ENCODE data around the gene TNIP3.

TNIP3 gene

DNA sequence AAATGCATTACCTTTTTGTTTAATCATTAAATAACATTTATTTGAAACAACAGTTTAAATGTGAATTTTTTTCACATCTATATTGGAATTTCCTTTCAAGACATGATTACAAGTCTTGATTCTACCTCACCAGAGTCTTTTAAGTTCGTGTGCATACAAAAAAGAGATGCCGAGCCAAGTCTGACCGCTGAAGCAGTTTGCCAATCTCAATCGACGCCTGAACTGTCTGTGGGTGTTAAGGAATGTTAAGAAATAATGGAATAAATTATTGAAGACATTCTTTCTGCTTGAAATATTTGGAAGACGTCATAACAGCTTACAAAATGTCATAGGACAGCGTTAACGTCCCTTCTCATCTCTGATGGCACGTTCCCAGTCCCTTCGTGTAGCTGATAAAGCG is 27.9 kb upstream of the TNIP3 start:
- Histone ChIP-seq H3K27ac (ENCODE audit: low read depth, low read length) (no peak overlapping the region), H3K4me3 (ENCODE audit: low read depth in 1 of 5, low read length in 5 of 5) (no peak overlapping the region), H3K9me3 (ENCODE audit: control insufficient read depth in 5 of 5, low read length in 5 of 5) (no peaks in the 10 kb centered on the region), H3K4me1 (ENCODE audit: control insufficient read depth in 5 of 5, insufficient read depth in 5 of 5, low read length in 5 of 5) (peaks cover 0 to 4% (median 0%) of the 10 kb centered on the region in 5 donors), H3K9ac (ENCODE audit: low read length in 5 of 5) (no peak overlapping the region), H3K36me3 (ENCODE audit: control insufficient read depth in 5 of 5, insufficient read depth in 5 of 5, low read length in 5 of 5) (no peaks in the 10 kb centered on the region), H3K27me3 (ENCODE audit: control insufficient read depth in 5 of 5, insufficient read depth in 4 of 5, low read length in 5 of 5) (no peaks in the 10 kb centered on the region)

- Histone ChIP-seq H3K4me3 (ENCODE audit: low read depth in 1 of 5, low read length in 5 of 5) (no peak overlapping the region), H3K4me1 (ENCODE audit: control insufficient read depth in 5 of 5, insufficient read depth in 5 of 5, low read length in 5 of 5) (peaks cover 0 to 4% (median 0%) of the 10 kb centered on the region in 5 donors), H3K9ac (ENCODE audit: low read length in 5 of 5) (no peak overlapping the region), H3K27ac (ENCODE audit: low read depth, low read length) (no peak overlapping the region), H3K36me3 (ENCODE audit: control insufficient read depth in 5 of 5, insufficient read depth in 5 of 5, low read length in 5 of 5) (no peaks in the 10 kb centered on the region), H3K27me3 (ENCODE audit: control insufficient read depth in 5 of 5, insufficient read depth in 4 of 5, low read length in 5 of 5) (no peaks in the 10 kb centered on the region), H3K9me3 (ENCODE audit: control insufficient read depth in 5 of 5, low read length in 5 of 5) (no peaks in the 10 kb centered on the region)
Observed at GRCh38 chr4:121191361-121191760, 27.2 kb upstream of the TNIP3 start.

GRCh38 chr4:121190389-121190788 is 26.3 kb upstream of the TNIP3 start:
- Histone ChIP-seq H3K36me3 (ENCODE audit: control insufficient read depth in 5 of 5, insufficient read depth in 5 of 5, low read length in 5 of 5) (no peaks in the 10 kb centered on the region), H3K4me1 (ENCODE audit: control insufficient read depth in 5 of 5, insufficient read depth in 5 of 5, low read length in 5 of 5) (peaks cover 0 to 4% (median 0%) of the 10 kb centered on the region in 5 donors), H3K27ac (ENCODE audit: low read depth, low read length) (no peak overlapping the region), H3K27me3 (ENCODE audit: control insufficient read depth in 5 of 5, insufficient read depth in 4 of 5, low read length in 5 of 5) (no peaks in the 10 kb centered on the region), H3K9me3 (ENCODE audit: control insufficient read depth in 5 of 5, low read length in 5 of 5) (no peaks in the 10 kb centered on the region), H3K9ac (ENCODE audit: low read length in 5 of 5) (no peak overlapping the region), H3K4me3 (ENCODE audit: low read depth in 1 of 5, low read length in 5 of 5) (no peak overlapping the region)

DNA sequence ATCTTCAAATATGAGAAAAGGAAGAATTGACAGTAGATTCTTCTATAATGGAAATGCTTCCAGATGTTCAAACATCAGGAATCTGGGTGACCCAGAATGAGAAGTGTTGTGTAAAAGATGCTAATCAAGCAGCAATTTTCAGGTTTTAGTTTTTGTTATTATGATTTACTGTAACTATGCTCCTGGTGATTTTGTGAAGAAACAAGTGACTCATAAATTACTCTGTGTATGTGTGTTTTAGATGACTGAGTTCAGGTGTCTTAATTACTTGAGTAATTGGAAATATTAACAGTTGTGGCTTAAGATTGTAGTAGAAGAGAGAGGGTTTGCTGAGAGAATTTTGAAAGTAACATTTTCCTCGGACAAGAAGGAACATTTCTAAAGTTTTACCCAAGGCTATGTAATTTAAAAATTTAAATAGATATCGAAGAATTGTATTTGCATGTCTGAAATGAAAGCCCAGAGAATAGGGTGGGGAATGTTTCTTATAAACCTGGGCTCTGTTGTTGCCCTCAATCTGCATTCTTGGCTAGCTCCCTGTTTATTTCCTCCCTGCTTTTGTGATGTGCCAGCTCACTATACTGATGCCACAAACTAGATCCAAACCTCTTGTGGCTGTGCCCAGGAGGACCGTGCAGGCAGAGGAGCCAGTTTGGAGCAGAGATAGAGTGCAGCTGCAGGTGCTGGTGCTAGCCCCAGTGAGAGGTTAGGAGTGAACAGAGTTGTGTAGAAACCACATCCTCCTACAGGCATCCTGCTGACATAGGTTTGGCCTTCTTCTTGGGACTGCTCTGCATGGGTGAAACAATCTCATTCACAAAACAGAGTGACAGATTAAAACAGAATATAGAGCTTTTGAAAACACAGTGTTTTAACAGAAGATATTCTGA is 25.4 kb upstream of the TNIP3 start:
- Histone ChIP-seq H3K36me3 (ENCODE audit: control insufficient read depth in 5 of 5, insufficient read depth in 5 of 5, low read length in 5 of 5) (no peaks in the 10 kb centered on the region), H3K9ac (ENCODE audit: low read length in 5 of 5) (no peak overlapping the region), H3K4me3 (ENCODE audit: low read depth in 1 of 5, low read length in 5 of 5) (no peak overlapping the region), H3K27me3 (ENCODE audit: control insufficient read depth in 5 of 5, insufficient read depth in 4 of 5, low read length in 5 of 5) (no peaks in the 10 kb centered on the region), H3K27ac (ENCODE audit: low read depth, low read length) (no peak overlapping the region), H3K4me1 (ENCODE audit: control insufficient read depth in 5 of 5, insufficient read depth in 5 of 5, low read length in 5 of 5) (peaks cover 0 to 4% (median 0%) of the 10 kb centered on the region in 5 donors), H3K9me3 (ENCODE audit: control insufficient read depth in 5 of 5, low read length in 5 of 5) (no peaks in the 10 kb centered on the region)

DNA sequence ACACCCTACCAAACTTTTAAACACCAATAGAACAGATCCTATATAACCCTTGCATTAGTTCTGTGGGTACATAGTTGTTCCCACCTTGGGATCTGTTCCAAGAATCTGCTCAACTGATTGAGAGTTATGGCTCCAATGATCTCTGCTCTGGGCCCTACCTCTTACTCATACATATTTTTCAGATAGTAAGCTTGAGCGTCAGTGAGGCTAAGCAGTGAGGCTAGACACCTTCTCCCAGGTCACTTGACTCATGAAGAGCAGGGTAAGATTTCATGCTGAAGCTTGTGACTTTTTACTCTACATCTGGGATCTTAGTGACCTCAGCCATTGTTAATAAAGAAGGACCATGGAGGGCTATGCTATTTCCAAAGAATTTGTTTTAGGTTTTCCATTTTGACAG is 23.1 kb upstream of the TNIP3 start:
- Histone ChIP-seq H3K36me3 (ENCODE audit: control insufficient read depth in 5 of 5, insufficient read depth in 5 of 5, low read length in 5 of 5) (no peaks in the 10 kb centered on the region), H3K9me3 (ENCODE audit: control insufficient read depth in 5 of 5, low read length in 5 of 5) (no peaks in the 10 kb centered on the region), H3K9ac (ENCODE audit: low read length in 5 of 5) (no peak overlapping the region), H3K4me3 (ENCODE audit: low read depth in 1 of 5, low read length in 5 of 5) (no peak overlapping the region), H3K4me1 (ENCODE audit: control insufficient read depth in 5 of 5, insufficient read depth in 5 of 5, low read length in 5 of 5) (peaks cover 0 to 2% (median 0%) of the 10 kb centered on the region in 5 donors), H3K27ac (ENCODE audit: low read depth, low read length) (no peak overlapping the region), H3K27me3 (ENCODE audit: control insufficient read depth in 5 of 5, insufficient read depth in 4 of 5, low read length in 5 of 5) (no peaks in the 10 kb centered on the region)

GRCh38 chr4:121185960-121186359 is 21.8 kb upstream of the TNIP3 start:
- Histone ChIP-seq H3K27ac (ENCODE audit: low read depth, low read length) (no peak overlapping the region), H3K36me3 (ENCODE audit: control insufficient read depth in 5 of 5, insufficient read depth in 5 of 5, low read length in 5 of 5) (no peaks in the 10 kb centered on the region), H3K4me1 (ENCODE audit: control insufficient read depth in 5 of 5, insufficient read depth in 5 of 5, low read length in 5 of 5) (no peaks in the 10 kb centered on the region), H3K9me3 (ENCODE audit: control insufficient read depth in 5 of 5, low read length in 5 of 5) (no peaks in the 10 kb centered on the region), H3K9ac (ENCODE audit: low read length in 5 of 5) (no peak overlapping the region), H3K4me3 (ENCODE audit: low read depth in 1 of 5, low read length in 5 of 5) (no peak overlapping the region), H3K27me3 (ENCODE audit: control insufficient read depth in 5 of 5, insufficient read depth in 4 of 5, low read length in 5 of 5) (no peaks in the 10 kb centered on the region)

DNA sequence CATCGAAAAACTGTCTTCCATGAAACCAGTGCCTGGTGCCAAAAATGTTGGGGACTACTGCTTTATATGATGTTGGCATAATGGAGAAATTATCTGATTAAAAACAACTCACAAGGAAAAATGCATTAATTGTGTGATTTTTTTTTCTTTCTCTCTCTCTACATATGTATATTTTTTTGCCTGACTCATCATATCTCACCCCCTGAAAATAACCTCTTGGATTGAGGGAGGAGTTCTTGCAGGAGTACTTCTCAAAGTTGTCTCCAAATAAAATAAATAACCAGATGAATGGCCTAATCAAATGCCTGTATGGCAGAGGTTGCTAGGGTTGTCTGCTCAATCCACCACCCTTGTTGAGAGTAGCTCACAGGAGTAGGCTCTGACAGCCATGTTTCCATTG is 19.9 kb upstream of the TNIP3 start:
- Histone ChIP-seq H3K27ac (ENCODE audit: low read depth, low read length) (no peak overlapping the region), H3K9ac (ENCODE audit: low read length in 5 of 5) (no peak overlapping the region), H3K4me3 (ENCODE audit: low read depth in 1 of 5, low read length in 5 of 5) (no peak overlapping the region), H3K4me1 (ENCODE audit: control insufficient read depth in 5 of 5, insufficient read depth in 5 of 5, low read length in 5 of 5) (no peaks in the 10 kb centered on the region), H3K36me3 (ENCODE audit: control insufficient read depth in 5 of 5, insufficient read depth in 5 of 5, low read length in 5 of 5) (no peaks in the 10 kb centered on the region), H3K27me3 (ENCODE audit: control insufficient read depth in 5 of 5, insufficient read depth in 4 of 5, low read length in 5 of 5) (no peaks in the 10 kb centered on the region), H3K9me3 (ENCODE audit: control insufficient read depth in 5 of 5, low read length in 5 of 5) (no peaks in the 10 kb centered on the region)

DNA sequence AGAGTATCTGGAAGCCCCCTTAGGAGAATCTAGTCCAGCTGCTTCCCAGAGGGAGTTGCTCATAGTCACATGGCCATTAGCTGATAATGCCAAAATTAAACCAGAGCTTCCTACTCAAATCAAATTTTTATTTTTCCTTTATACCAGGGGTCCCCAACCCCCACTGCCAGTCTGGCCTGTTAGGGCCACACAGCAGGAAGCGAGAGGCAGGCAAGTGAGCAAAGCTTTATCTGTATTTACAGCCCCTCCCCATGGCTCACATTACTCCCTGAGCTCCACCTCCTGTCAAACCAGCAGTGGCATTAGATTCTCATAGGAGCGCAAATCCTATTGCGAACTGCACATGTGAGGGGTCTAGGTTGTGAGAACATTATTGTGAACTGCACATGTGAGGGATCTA is 19.2 kb upstream of the TNIP3 start:
- Histone ChIP-seq H3K9ac (ENCODE audit: low read length in 5 of 5) (no peak overlapping the region), H3K36me3 (ENCODE audit: control insufficient read depth in 5 of 5, insufficient read depth in 5 of 5, low read length in 5 of 5) (no peaks in the 10 kb centered on the region), H3K27ac (ENCODE audit: low read depth, low read length) (no peak overlapping the region), H3K4me1 (ENCODE audit: control insufficient read depth in 5 of 5, insufficient read depth in 5 of 5, low read length in 5 of 5) (no peaks in the 10 kb centered on the region), H3K27me3 (ENCODE audit: control insufficient read depth in 5 of 5, insufficient read depth in 4 of 5, low read length in 5 of 5) (no peaks in the 10 kb centered on the region), H3K4me3 (ENCODE audit: low read depth in 1 of 5, low read length in 5 of 5) (no peak overlapping the region), H3K9me3 (ENCODE audit: control insufficient read depth in 5 of 5, low read length in 5 of 5) (no peaks in the 10 kb centered on the region)

DNA sequence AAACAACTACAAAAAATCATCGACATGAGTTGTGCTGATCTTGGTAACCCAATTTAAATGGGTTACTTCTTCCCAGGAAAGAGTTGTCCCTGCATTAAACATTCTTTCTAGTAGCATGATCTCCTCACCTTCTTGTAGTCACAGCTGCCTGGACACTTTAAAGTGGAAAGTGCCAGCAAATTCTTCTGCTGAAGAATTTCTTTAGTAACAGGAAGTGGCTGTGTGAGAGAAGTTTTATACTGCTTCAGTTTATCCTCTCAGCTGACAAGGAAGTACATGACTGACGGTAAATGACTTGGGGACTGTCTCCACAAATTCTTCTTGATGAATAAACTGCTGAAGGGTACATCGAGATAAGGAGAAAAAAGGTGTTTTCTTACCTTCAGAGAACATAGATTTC is 18.2 kb upstream of the TNIP3 start:
- H3K27ac ChIP-seq (ENCODE audit: low read depth, low read length): no peak overlapping the region
- H3K27me3 ChIP-seq (ENCODE audit: control insufficient read depth in 5 of 5, insufficient read depth in 4 of 5, low read length in 5 of 5): no peaks in the 10 kb centered on the region
- no peak overlapping the region for H3K9ac ChIP-seq (ENCODE audit: low read length in 5 of 5)
- H3K4me1 ChIP-seq (ENCODE audit: control insufficient read depth in 5 of 5, insufficient read depth in 5 of 5, low read length in 5 of 5): no peaks in the 10 kb centered on the region
- H3K9me3 ChIP-seq (ENCODE audit: control insufficient read depth in 5 of 5, low read length in 5 of 5): no peaks in the 10 kb centered on the region
- no peaks in the 10 kb centered on the region for H3K36me3 ChIP-seq (ENCODE audit: control insufficient read depth in 5 of 5, insufficient read depth in 5 of 5, low read length in 5 of 5)
- H3K4me3 ChIP-seq (ENCODE audit: low read depth in 1 of 5, low read length in 5 of 5): no peak overlapping the region

DNA sequence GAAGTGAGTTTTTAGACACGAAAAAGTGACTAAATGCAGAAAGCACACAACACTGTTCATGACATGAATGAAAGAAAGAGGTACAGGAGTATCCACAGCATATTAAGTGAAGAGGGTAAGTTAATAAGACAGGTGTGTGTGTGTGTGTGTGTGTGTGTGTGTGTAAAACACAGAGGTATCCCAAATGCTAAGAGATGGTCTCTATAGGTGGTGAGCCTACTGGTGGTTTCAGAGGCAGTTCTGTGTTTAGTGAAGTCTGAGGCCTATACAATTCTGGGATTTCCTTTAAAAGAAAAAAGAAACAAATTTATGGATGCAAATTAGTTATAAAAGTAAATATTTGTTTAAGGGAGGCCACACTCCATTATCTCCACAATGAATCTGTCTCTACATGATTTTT is 17.4 kb upstream of the TNIP3 start:
- Histone ChIP-seq H3K4me1 (ENCODE audit: control insufficient read depth in 5 of 5, insufficient read depth in 5 of 5, low read length in 5 of 5) (peaks cover 0 to 2% (median 0%) of the 10 kb centered on the region in 5 donors), H3K4me3 (ENCODE audit: low read depth in 1 of 5, low read length in 5 of 5) (no peak overlapping the region), H3K9ac (ENCODE audit: low read length in 5 of 5) (no peak overlapping the region), H3K27me3 (ENCODE audit: control insufficient read depth in 5 of 5, insufficient read depth in 4 of 5, low read length in 5 of 5) (no peaks in the 10 kb centered on the region), H3K36me3 (ENCODE audit: control insufficient read depth in 5 of 5, insufficient read depth in 5 of 5, low read length in 5 of 5) (no peaks in the 10 kb centered on the region), H3K27ac (ENCODE audit: low read depth, low read length) (no peak overlapping the region), H3K9me3 (ENCODE audit: control insufficient read depth in 5 of 5, low read length in 5 of 5) (no peaks in the 10 kb centered on the region)

Data from subcutaneous abdominal adipose tissue (tissue), 5 donors.